ENCODE results near the gene TMEM132C. TPM values are rescaled to one million over a fixed set of nuclear protein-coding genes. Genes with fewer than 3 reads are reported as not detected.

The TMEM132C gene
- total and polyA plus RNA-seq, 9 donors: 1.6 to 38.4 (median 9.4) TPM

- WGBS, 3 donors: 40 to 50% (median 48%) methylated on average over 3 of the region's 3 CpGs
- intact Hi-C loops (cut with DNase I): no loop called here
Measured at GRCh38 chr12:128519426-128519825, 252.5 kb downstream of the TMEM132C start.

GRCh38 chr12:128521981-128522380 is 255.0 kb downstream of the TMEM132C start:
- intact Hi-C loops (cut with DNase I): no loop called here
- TF ChIP-seq CTCF (IDR thresholded peaks at IDR 0.05) (no peak), EP300 (IDR thresholded peaks at IDR 0.05) (no peak), POLR2A (IDR thresholded peaks at IDR 0.05) (no peak)
- 77 to 85% (median 82%) methylated on average over 10 of the region's 10 CpGs for WGBS, 3 donors

More at GRCh38 chr12:128519426-128519825, 252.5 kb downstream of the TMEM132C start:
- H3K9me3 ChIP-seq: no peaks in the 10 kb centered on the region
- no peak overlapping the region for H3K4me3 ChIP-seq
- no peaks in the 10 kb centered on the region for H3K4me1 ChIP-seq (ENCODE audit: insufficient read depth)
- no peak for DNase-seq
- no peaks in the 10 kb centered on the region for H3K36me3 ChIP-seq
- TF ChIP-seq CTCF (IDR thresholded peaks at IDR 0.05) (no peak), POLR2A (IDR thresholded peaks at IDR 0.05) (no peak), EP300 (IDR thresholded peaks at IDR 0.05) (no peak)
- no peak overlapping the region for H3K27ac ChIP-seq
- no peaks in the 10 kb centered on the region for H3K27me3 ChIP-seq

GRCh38 chr12:128524439-128524838 is 257.5 kb downstream of the TMEM132C start:
- Histone ChIP-seq H3K4me3 (no peak overlapping the region), H3K36me3 (no peaks in the 10 kb centered on the region), H3K9me3 (no peaks in the 10 kb centered on the region), H3K27me3 (no peaks in the 10 kb centered on the region), H3K27ac (no peak overlapping the region), H3K4me1 (ENCODE audit: insufficient read depth) (no peaks in the 10 kb centered on the region)
- no peak for DNase-seq
- intact Hi-C loops (cut with DNase I): no loop called here
- WGBS, 3 donors: 83 to 87% (median 87%) methylated on average over 6 of the region's 6 CpGs
- TF ChIP-seq CTCF (IDR thresholded peaks at IDR 0.05) (no peak), EP300 (IDR thresholded peaks at IDR 0.05) (no peak), POLR2A (IDR thresholded peaks at IDR 0.05) (no peak)

More at GRCh38 chr12:128521981-128522380, 255.0 kb downstream of the TMEM132C start:
- no peaks in the 10 kb centered on the region for H3K9me3 ChIP-seq
- DNase-seq: no peak
- no peaks in the 10 kb centered on the region for H3K36me3 ChIP-seq
- no peak overlapping the region for H3K27ac ChIP-seq
- H3K27me3 ChIP-seq: no peaks in the 10 kb centered on the region
- no peaks in the 10 kb centered on the region for H3K4me1 ChIP-seq (ENCODE audit: insufficient read depth)
- no peak overlapping the region for H3K4me3 ChIP-seq

- no peak for DNase-seq
- intact Hi-C loops (cut with DNase I): no loop called here
Measured at GRCh38 chr12:128531170-128531569, 264.2 kb downstream of the TMEM132C start.

More at GRCh38 chr12:128531170-128531569, 264.2 kb downstream of the TMEM132C start:
- Histone ChIP-seq H3K27me3 (no peaks in the 10 kb centered on the region), H3K9me3 (no peaks in the 10 kb centered on the region), H3K4me1 (ENCODE audit: insufficient read depth) (no peaks in the 10 kb centered on the region), H3K27ac (no peak overlapping the region), H3K4me3 (no peak overlapping the region), H3K36me3 (no peaks in the 10 kb centered on the region)
- no peak for TF ChIP-seq POLR2A (IDR thresholded peaks at IDR 0.05)
- no peak for TF ChIP-seq CTCF (IDR thresholded peaks at IDR 0.05)
- no peak for TF ChIP-seq EP300 (IDR thresholded peaks at IDR 0.05)
- 63 to 65% (median 64%) methylated on average over 3 of the region's 3 CpGs for WGBS, 3 donors
